GM23248 (cell line): ENCODE results near the gene RNF13. TPM values are rescaled to one million over a fixed set of nuclear protein-coding genes. Genes with fewer than 3 reads are reported as not detected.

Experiments
- DNase-seq: peaks from one replicate; pipeline ENCODE4 v3.0.0-alpha.2; 2015
- H2AFZ ChIP-seq: fragments of 200-600 bp; sonication (generic); 2 replicates; pipeline ENCODE4 v1.6.1; 2016; ENCODE audit warnings: antibody characterized with exemption
- H3F3A ChIP-seq: fragments of 200-600 bp; sonication (generic); 2 replicates; pipeline ENCODE4 v1.6.1; 2016; ENCODE audit warnings: mild to moderate bottlenecking, antibody characterized with exemption, mixed run types; ENCODE audit not compliant: insufficient read depth
- H3K27ac ChIP-seq: fragments of 200-600 bp; sonication (generic); 2 replicates; pipeline ENCODE4 v1.5.1; 2016; ENCODE audit warnings: mild to moderate bottlenecking
- H3K27me3 ChIP-seq: fragments of 200-600 bp; sonication (generic); replicated peaks from 2 replicates; pipeline ENCODE4 v1.6.1; 2016; ENCODE audit warnings: mild to moderate bottlenecking; ENCODE audit not compliant: insufficient read depth
- H3K36me3 ChIP-seq: fragments of 200-600 bp; sonication (generic); 2 replicates; pipeline ENCODE4 v1.6.1; 2016; ENCODE audit warnings: low read depth, mild to moderate bottlenecking
- H3K4me1 ChIP-seq: fragments of 200-600 bp; sonication (generic); 2 replicates; pipeline ENCODE4 v1.6.1; 2016; ENCODE audit warnings: mild to moderate bottlenecking; ENCODE audit not compliant: insufficient read depth
- H3K4me2 ChIP-seq: fragments of 200-600 bp; sonication (generic); one replicate; pipeline ENCODE4 v1.6.1; 2016; ENCODE audit warnings: mild to moderate bottlenecking; ENCODE audit not compliant: unreplicated experiment
- H3K4me3 ChIP-seq: fragments of 200-600 bp; sonication (generic); 2 replicates; pipeline ENCODE4 v1.5.1; 2016; ENCODE audit warnings: mild to moderate bottlenecking
- H3K79me2 ChIP-seq: fragments of 200-600 bp; sonication (generic); 2 replicates; pipeline ENCODE4 v1.6.1; 2016; ENCODE audit warnings: mild to moderate bottlenecking; ENCODE audit not compliant: insufficient read depth
- H3K9ac ChIP-seq: fragments of 200-600 bp; sonication (generic); 2 replicates; pipeline ENCODE4 v1.6.1; 2016; ENCODE audit warnings: mild to moderate bottlenecking
- H3K9me2 ChIP-seq: fragments of 200-600 bp; sonication (generic); 2 replicates; pipeline ENCODE4 v1.6.1; 2016; ENCODE audit warnings: mixed run types, mild to moderate bottlenecking, moderate library complexity; ENCODE audit not compliant: insufficient read depth
- H3K9me3 ChIP-seq: fragments of 200-600 bp; sonication (generic); one replicate; pipeline ENCODE4 v1.6.1; 2017; ENCODE audit warnings: low read depth
- H4K20me1 ChIP-seq: fragments of 200-600 bp; sonication (generic); 2 replicates; pipeline ENCODE4 v1.6.0; 2016; ENCODE audit not compliant: insufficient read depth
- EZH2 ChIP-seq: fragments of 200-600 bp; sonication (generic); IDR thresholded peaks from 2 replicates; pipeline ENCODE4 v1.6.1; 2018; ENCODE audit warnings: antibody characterized with exemption, mild to moderate bottlenecking; ENCODE audit not compliant: insufficient read depth, poor library complexity, severe bottlenecking
- EZH2phosphoT487 ChIP-seq: fragments of 200-600 bp; sonication (generic); IDR thresholded peaks from 2 replicates; pipeline ENCODE4 v1.6.1; 2018; ENCODE audit warnings: antibody characterized with exemption, moderate library complexity, mild to moderate bottlenecking, low read depth; ENCODE audit not compliant: insufficient read depth
- WGBS, 2 experiments: methylation state at CpG; one replicate each; pipeline ENCODE4 v1.1.6; 2015 to 2017; ENCODE audit warnings: low lambda C conversion rate in 2 of 2, low coverage in 1 of 2; ENCODE audit errors: missing lambda C conversion rate in 2 of 2; 5-methylcytosine and 5-hydroxymethylcytosine counted together
- in situ Hi-C: fragments of 300-500 bp; cut with MboI; formaldehyde crosslinking; loops from 2 replicates; pipeline ENCODE4 v1.15.0; 2020
- polyA plus RNA-seq: library from polyadenylated mRNA; unstranded; fragments of >200 nt; fragmentation: Nextera tagmentation; extraction: Ambion mirVana; gene quantifications from 2 replicates; pipeline ENCODE4 v1.2.1, GENCODE V29; 2016
- total RNA-seq: library from RNA; depleted of rRNA; stranded (reverse); fragments of >200 nt; shearing (Covaris generic); gene quantifications from 2 replicates; pipeline ENCODE4 v1.2.3, GENCODE V29; 2014

RNF13 gene
- total and polyA plus RNA-seq, 2 experiments from 2014 or later: 48.7 to 100.0 TPM

GRCh38 chr3:149801195-149801594 is 11.8 kb upstream of the RNF13 start:
- Histone ChIP-seq H3K36me3 (no peaks in the 10 kb centered on the region), H3K4me1 (no peaks in the 10 kb centered on the region), H3K9me2 (no peaks in the 10 kb centered on the region), H3K4me3 (no peak overlapping the region), H3K9ac (no peak overlapping the region), H2AFZ (0 out of 2 replicates have a peak overlapping the region, but pooled peaks have one; percentile 34), H3K27ac (no peak overlapping the region), H3F3A (no peaks in the 10 kb centered on the region), H4K20me1 (no peaks in the 10 kb centered on the region), H3K79me2 (no peaks in the 10 kb centered on the region), H3K27me3 (no peaks in the 10 kb centered on the region), H3K4me2 (no peak overlapping the region), H3K9me3 (no peaks in the 10 kb centered on the region)
- no peak for DNase-seq
- WGBS, 2 experiments: 74 to 84% methylated on average over 1 of the region's 1 CpG
- TF ChIP-seq EZH2phosphoT487 (no peak), EZH2 (no peak)
- in situ Hi-C loops: no loop called here

- Histone ChIP-seq H3K27ac (no peak overlapping the region), H3K4me1 (no peaks in the 10 kb centered on the region), H3K36me3 (no peaks in the 10 kb centered on the region), H3K9ac (no peak overlapping the region), H3K4me2 (no peak overlapping the region), H3K4me3 (no peak overlapping the region), H2AFZ (0 out of 2 replicates have a peak overlapping the region, but pooled peaks have one; percentile 34), H3K9me3 (no peaks in the 10 kb centered on the region), H3K79me2 (no peaks in the 10 kb centered on the region), H4K20me1 (no peaks in the 10 kb centered on the region), H3F3A (no peaks in the 10 kb centered on the region), H3K27me3 (no peaks in the 10 kb centered on the region), H3K9me2 (no peaks in the 10 kb centered on the region)
- 50 to 69% methylated on average over 5 of the region's 5 CpGs for WGBS, 2 experiments
- DNase-seq: no peak
- TF ChIP-seq EZH2 (no peak), EZH2phosphoT487 (no peak)
- in situ Hi-C loops: no loop called here
These were observed 11.4 kb upstream of the RNF13 start for GRCh38 chr3:149801639-149802038.

GRCh38 chr3:149806171-149806778 is 6.7 kb upstream of the RNF13 start:
- H3K4me3 ChIP-seq: no peak overlapping the region
- H3K27ac ChIP-seq: no peak overlapping the region
- no peaks in the 10 kb centered on the region for H3K79me2 ChIP-seq
- TF ChIP-seq EZH2phosphoT487 (no peak), EZH2 (no peak)
- H3K9me3 ChIP-seq: no peaks in the 10 kb centered on the region
- WGBS, 2 experiments: 67 to 71% methylated on average over 2 of the region's 2 CpGs
- no peak overlapping the region for H3K4me2 ChIP-seq
- no peaks in the 10 kb centered on the region for H4K20me1 ChIP-seq
- DNase-seq: no peak
- no peak overlapping the region for H2AFZ ChIP-seq
- no peaks in the 10 kb centered on the region for H3K9me2 ChIP-seq
- no peaks in the 10 kb centered on the region for H3F3A ChIP-seq
- no peak overlapping the region for H3K9ac ChIP-seq
- H3K36me3 ChIP-seq: no peaks in the 10 kb centered on the region
- no peaks in the 10 kb centered on the region for H3K27me3 ChIP-seq
- in situ Hi-C loops: no loop called here
- 0 out of 2 replicates have a peak, but pooled peaks cover 4% of the 10 kb centered on the region for H3K4me1 ChIP-seq

- 26 to 29% methylated on average over 4 of the region's 4 CpGs for WGBS, 2 experiments
These were observed 4.7 kb upstream of the RNF13 start for GRCh38 chr3:149808209-149808829.

More at GRCh38 chr3:149808209-149808829, 4.7 kb upstream of the RNF13 start:
- Histone ChIP-seq H3K4me1 (peaks cover 8% of the 10 kb centered on the region; the same call in 1 of the 2 replicates), H4K20me1 (no peaks in the 10 kb centered on the region), H3K79me2 (0 out of 2 replicates have a peak, but pooled peaks cover under 1% of the 10 kb centered on the region), H3K4me2 (no peak overlapping the region), H2AFZ (peak overlapping the region; percentile 28), H3K27me3 (no peaks in the 10 kb centered on the region), H3K36me3 (no peaks in the 10 kb centered on the region), H3K27ac (no peak overlapping the region), H3K9me3 (no peaks in the 10 kb centered on the region), H3F3A (peaks cover 8% of the 10 kb centered on the region; the same call in 1 of the 2 replicates), H3K9ac (no peak overlapping the region), H3K9me2 (no peaks in the 10 kb centered on the region), H3K4me3 (no peak overlapping the region)
- DNase-seq: peak; percentile 92
- in situ Hi-C loops: no loop called here
- TF ChIP-seq EZH2 (no peak), EZH2phosphoT487 (no peak)
